ENCODE data around the gene RALGPS1.

DNA sequence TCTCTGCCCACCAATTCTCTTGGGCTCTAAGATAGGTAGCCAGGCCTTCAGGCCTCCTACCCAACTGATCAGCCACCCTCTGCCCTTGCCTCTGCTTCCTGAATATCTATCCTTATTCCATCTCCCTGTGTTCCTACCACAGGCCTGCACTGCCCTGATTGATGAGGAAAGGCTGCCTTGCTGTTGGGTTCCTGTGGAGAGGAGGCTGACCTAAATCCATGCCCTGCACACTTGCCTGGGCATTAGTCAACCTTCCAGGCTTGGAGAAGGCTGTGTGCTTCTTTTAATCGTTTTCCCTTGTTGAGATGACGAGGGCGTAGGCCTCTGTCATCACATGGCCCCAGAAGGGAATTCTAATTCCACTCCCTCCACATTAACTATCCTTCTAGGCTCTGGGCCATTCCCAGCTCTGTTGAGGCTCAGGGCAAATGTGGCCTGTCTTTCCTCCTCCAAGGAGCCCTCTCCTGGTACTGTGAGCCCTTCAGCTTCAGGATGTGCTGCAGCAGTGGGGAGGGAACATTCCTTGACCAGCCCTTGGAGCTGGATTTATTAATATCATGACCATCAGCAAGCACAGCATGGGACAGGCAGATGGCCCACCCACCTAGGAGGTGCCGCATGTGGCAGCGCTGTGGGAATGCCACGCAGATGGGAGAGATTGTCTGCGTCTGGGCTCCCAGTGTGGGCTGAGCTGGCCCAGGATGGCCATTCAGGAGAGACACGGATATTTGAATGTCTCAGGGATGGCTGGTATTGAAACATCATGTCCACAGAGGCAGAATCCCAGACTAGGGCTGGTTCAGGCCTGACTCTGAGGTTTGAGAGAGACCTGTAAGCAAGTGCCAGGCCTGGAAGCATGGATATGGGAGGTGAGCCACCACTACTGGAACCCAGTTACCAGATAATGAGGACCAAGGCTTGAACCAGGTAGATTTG is 166.9 kb downstream of the RALGPS1 start:
- no peak for TF ChIP-seq ATF1 (CRISPR knock-in tag; IDR thresholded peaks at IDR 0.05)
- no peak for TF ChIP-seq IRF1 (CRISPR knock-in tag; IDR thresholded peaks at IDR 0.05)
- TF ChIP-seq, protein P1, sequence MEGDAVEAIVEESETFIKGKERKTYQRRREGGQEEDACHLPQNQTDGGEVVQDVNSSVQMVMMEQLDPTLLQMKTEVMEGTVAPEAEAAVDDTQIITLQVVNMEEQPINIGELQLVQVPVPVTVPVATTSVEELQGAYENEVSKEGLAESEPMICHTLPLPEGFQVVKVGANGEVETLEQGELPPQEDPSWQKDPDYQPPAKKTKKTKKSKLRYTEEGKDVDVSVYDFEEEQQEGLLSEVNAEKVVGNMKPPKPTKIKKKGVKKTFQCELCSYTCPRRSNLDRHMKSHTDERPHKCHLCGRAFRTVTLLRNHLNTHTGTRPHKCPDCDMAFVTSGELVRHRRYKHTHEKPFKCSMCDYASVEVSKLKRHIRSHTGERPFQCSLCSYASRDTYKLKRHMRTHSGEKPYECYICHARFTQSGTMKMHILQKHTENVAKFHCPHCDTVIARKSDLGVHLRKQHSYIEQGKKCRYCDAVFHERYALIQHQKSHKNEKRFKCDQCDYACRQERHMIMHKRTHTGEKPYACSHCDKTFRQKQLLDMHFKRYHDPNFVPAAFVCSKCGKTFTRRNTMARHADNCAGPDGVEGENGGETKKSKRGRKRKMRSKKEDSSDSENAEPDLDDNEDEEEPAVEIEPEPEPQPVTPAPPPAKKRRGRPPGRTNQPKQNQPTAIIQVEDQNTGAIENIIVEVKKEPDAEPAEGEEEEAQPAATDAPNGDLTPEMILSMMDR (IDR thresholded peaks at IDR 0.05), result no peak
- TF ChIP-seq, protein P2, sequence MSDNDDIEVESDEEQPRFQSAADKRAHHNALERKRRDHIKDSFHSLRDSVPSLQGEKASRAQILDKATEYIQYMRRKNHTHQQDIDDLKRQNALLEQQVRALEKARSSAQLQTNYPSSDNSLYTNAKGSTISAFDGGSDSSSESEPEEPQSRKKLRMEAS (CRISPR knock-in tag; IDR thresholded peaks at IDR 0.05), result no peak
- no peak for TF ChIP-seq JUN (CRISPR knock-in tag; IDR thresholded peaks at IDR 0.05)
- TF ChIP-seq, protein P3, sequence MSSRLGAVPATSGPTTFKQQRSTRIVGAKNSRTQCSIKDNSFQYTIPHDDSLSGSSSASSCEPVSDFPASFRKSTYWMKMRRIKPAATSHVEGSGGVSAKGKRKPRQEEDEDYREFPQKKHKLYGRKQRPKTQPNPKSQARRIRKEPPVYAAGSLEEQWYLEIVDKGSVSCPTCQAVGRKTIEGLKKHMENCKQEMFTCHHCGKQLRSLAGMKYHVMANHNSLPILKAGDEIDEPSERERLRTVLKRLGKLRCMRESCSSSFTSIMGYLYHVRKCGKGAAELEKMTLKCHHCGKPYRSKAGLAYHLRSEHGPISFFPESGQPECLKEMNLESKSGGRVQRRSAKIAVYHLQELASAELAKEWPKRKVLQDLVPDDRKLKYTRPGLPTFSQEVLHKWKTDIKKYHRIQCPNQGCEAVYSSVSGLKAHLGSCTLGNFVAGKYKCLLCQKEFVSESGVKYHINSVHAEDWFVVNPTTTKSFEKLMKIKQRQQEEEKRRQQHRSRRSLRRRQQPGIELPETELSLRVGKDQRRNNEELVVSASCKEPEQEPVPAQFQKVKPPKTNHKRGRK (CRISPR knock-in tag; IDR thresholded peaks at IDR 0.05; ENCODE audit: borderline replicate concordance), result no peak
- TF ChIP-seq, protein P4, sequence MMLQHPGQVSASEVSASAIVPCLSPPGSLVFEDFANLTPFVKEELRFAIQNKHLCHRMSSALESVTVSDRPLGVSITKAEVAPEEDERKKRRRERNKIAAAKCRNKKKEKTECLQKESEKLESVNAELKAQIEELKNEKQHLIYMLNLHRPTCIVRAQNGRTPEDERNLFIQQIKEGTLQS (CRISPR knock-in tag; conservative IDR thresholded peaks at IDR 0.05), result no peak
- no peak for TF ChIP-seq FOXJ3 (CRISPR knock-in tag; IDR thresholded peaks at IDR 0.05; ENCODE audit: borderline replicate concordance)
